ENCODE results near the gene USP6. TPM values are rescaled to one million over a fixed set of nuclear protein-coding genes. Genes with fewer than 3 reads are reported as not detected.
A peak's percentile ranks its signal among the peaks of the same experiment; 100 is the strongest.

The USP6 gene
- total RNA-seq, 2 donors from 2014 or later = 2.0 TPM; not detected in 1

DNA sequence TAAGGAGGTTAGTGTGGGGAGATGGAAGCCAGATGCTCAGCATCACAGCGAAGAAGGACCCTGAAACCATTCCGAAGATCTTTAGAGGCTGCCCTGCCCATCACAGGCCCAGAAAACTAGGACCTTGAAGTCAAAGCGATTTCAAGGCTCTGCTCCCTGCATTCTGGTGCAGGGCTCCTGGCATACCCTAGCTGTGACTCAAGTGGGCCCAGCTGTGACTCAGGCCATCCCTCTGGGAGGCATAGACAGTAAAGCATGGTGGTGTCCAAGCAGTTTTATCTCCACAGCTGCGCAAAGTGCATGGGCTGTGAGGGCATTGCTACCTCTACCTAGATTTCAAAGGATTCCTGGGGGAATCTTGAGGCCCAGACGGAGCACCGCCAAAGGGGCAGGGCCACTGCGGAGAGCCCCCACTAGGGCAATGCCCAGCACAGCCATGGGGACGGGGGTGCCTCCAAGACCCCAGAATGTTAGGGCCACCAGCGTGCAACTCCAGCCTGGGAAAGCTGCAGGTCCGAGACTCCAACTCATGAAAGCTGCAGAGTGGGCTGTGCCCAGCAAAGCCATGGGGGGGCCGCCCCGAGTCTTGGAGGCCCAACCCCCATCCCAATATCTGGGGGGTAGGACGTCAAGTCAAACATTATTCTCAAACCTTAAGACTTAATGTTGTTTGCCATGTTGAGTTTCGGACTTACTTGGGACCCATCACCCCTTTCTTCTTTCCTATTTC lies 87.5 kb downstream of the USP6 start:
- DNase-seq (ENCODE audit: low spot score) (no peak), ATAC-seq (ENCODE audit: insufficient number of reproducible peaks, low FRiP score, low read depth) (no peak)
- TF ChIP-seq, protein P1, sequence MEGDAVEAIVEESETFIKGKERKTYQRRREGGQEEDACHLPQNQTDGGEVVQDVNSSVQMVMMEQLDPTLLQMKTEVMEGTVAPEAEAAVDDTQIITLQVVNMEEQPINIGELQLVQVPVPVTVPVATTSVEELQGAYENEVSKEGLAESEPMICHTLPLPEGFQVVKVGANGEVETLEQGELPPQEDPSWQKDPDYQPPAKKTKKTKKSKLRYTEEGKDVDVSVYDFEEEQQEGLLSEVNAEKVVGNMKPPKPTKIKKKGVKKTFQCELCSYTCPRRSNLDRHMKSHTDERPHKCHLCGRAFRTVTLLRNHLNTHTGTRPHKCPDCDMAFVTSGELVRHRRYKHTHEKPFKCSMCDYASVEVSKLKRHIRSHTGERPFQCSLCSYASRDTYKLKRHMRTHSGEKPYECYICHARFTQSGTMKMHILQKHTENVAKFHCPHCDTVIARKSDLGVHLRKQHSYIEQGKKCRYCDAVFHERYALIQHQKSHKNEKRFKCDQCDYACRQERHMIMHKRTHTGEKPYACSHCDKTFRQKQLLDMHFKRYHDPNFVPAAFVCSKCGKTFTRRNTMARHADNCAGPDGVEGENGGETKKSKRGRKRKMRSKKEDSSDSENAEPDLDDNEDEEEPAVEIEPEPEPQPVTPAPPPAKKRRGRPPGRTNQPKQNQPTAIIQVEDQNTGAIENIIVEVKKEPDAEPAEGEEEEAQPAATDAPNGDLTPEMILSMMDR (IDR thresholded peaks at IDR 0.05) = no peak
- Histone ChIP-seq H3K4me3 (no peak overlapping the region), H3K27ac (no peak overlapping the region), H3K4me1 (ENCODE audit: control insufficient read depth in 1 of 2, low read depth in 2 of 2) (no peaks in the 10 kb centered on the region), H3K36me3 (no peaks in the 10 kb centered on the region), H3K9me3 (no peaks in the 10 kb centered on the region), H3K27me3 (replicated peaks; ENCODE audit: insufficient read depth) (no peaks in the 10 kb centered on the region)

DNA sequence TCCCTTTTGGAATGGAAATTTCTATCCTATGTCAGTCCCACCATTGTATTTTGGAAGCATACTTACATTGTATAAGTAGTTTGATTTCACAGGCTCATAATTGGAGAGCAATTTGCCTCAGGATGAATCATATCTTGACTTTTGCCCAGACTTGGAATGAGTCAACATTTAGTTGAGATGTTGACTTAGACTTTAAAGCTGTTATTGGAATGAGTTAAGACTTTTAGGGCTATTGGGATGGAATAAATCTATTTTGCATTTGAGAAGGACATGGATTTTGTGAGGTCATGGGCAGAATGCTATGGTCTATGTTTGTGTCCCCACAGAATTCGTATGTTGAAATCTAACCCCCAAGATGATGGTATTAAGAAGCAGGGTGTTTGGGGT lies 88.1 kb downstream of the USP6 start:
- H3K4me1 ChIP-seq (ENCODE audit: control insufficient read depth in 1 of 2, low read depth in 2 of 2) = no peaks in the 10 kb centered on the region
- no peak for DNase-seq (ENCODE audit: low spot score)
- TF ChIP-seq, protein P1 (IDR thresholded peaks at IDR 0.05) = no peak
- ATAC-seq (ENCODE audit: insufficient number of reproducible peaks, low FRiP score, low read depth) = no peak
- H3K4me3 ChIP-seq = no peak overlapping the region
- no peak overlapping the region for H3K27ac ChIP-seq
- H3K9me3 ChIP-seq = no peaks in the 10 kb centered on the region
- no peaks in the 10 kb centered on the region for H3K27me3 ChIP-seq (replicated peaks; ENCODE audit: insufficient read depth)
- H3K36me3 ChIP-seq = no peaks in the 10 kb centered on the region

DNA sequence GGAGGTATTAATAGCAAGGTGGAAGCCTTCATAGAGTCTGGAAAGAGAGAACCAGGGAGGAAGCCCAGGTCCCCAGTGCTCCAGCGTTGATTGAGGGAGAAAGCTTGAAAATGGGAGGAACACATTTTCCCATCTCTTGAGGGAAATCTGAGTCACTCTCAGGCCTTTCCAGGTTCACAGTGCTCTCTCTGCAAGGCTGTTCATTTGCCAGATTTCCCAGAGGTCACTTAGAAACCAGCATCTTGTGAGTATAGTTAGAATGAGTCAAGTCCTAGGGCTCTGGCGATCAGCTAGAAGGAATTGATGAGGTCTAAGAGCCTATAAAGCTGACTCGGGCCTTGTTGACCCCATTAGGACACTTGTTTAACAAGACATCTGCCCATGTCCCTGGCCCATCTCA lies 93.6 kb downstream of the USP6 start:
- no peaks in the 10 kb centered on the region for H3K4me1 ChIP-seq (ENCODE audit: control insufficient read depth in 1 of 2, low read depth in 2 of 2)
- no peak overlapping the region for H3K4me3 ChIP-seq
- no peak overlapping the region for H3K27ac ChIP-seq
- TF ChIP-seq, protein P1 (IDR thresholded peaks at IDR 0.05) = no peak
- H3K9me3 ChIP-seq = no peaks in the 10 kb centered on the region
- DNase-seq (ENCODE audit: low spot score) = no peak
- H3K27me3 ChIP-seq (replicated peaks; ENCODE audit: insufficient read depth) = no peaks in the 10 kb centered on the region
- ATAC-seq (ENCODE audit: insufficient number of reproducible peaks, low FRiP score, low read depth) = no peak
- peaks cover 5% of the 10 kb centered on the region for H3K36me3 ChIP-seq

DNA sequence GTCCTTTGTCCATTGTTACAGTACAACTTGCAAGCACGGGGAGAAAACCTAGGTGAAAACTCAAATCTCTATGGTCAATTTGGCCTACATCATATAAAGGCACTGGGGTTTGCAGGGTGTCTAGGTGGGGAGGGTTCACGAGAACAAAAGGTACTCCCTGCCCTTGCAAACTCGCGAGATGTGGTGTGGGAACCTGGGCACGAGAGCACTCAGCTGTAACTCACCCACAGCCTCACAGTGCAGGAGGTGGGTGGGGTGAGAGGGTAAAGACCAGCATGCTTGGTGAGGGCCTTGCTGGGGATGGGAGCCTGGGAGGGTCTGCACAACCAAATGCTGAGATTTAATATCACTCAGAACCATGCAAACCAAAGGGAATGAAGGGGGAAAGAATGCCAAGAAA lies 94.3 kb downstream of the USP6 start:
- peaks cover 7% of the 10 kb centered on the region for H3K36me3 ChIP-seq
- TF ChIP-seq, protein P1 (IDR thresholded peaks at IDR 0.05) = no peak
- H3K9me3 ChIP-seq = no peaks in the 10 kb centered on the region
- no peak for ATAC-seq (ENCODE audit: insufficient number of reproducible peaks, low FRiP score, low read depth)
- H3K4me1 ChIP-seq (ENCODE audit: control insufficient read depth in 1 of 2, low read depth in 2 of 2) = no peaks in the 10 kb centered on the region
- DNase-seq (ENCODE audit: low spot score) = no peak
- no peak overlapping the region for H3K4me3 ChIP-seq
- no peaks in the 10 kb centered on the region for H3K27me3 ChIP-seq (replicated peaks; ENCODE audit: insufficient read depth)
- H3K27ac ChIP-seq = no peak overlapping the region

DNA sequence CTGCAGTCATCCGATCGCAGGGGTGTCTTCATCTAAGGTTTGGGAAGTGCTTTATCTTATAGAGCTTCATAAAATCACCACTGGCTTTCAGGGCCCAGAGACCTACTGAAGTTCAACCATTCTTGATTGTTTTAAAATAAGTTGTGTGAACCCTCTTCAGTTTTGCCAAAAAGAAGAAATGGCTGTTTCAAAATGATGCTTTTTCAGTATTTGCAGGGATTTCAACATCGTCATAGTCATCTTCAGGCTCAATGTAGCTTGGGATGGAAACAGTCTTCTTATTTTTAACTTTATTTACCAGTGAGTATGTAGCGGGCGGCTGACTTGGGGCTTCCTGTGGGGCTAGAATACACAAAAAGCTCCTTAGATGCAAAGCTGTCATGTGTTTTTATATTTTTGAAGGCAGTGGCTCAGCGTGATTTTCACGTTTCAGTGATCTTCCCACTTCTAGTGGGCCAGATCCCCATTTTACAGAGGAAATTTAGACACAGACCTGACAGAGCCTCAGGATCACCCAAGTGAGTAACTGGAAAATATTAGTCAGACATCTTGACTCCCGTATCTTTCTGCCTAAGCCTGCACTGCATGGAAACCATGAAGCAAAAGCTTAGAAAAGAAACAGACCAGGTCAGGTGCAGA lies 94.9 kb downstream of the USP6 start:
- TF ChIP-seq, protein P1 (IDR thresholded peaks at IDR 0.05) = no peak
- peaks cover 13% of the 10 kb centered on the region for H3K36me3 ChIP-seq
- no peak for ATAC-seq (ENCODE audit: insufficient number of reproducible peaks, low FRiP score, low read depth)

More for the DNA sequence above, 94.9 kb downstream of the USP6 start:
- H3K4me1 ChIP-seq (ENCODE audit: control insufficient read depth in 1 of 2, low read depth in 2 of 2) = no peaks in the 10 kb centered on the region
- no peaks in the 10 kb centered on the region for H3K9me3 ChIP-seq
- DNase-seq (ENCODE audit: low spot score) = no peak
- H3K27ac ChIP-seq = peak overlapping the region in 1 of 2 donors; percentile 23
- no peaks in the 10 kb centered on the region for H3K27me3 ChIP-seq (replicated peaks; ENCODE audit: insufficient read depth)
- no peak overlapping the region for H3K4me3 ChIP-seq

Measured in thoracic aorta (tissue), 2 donors.